Measurements from ENCODE around the gene ELL.
"Not testable (repeated sequence)": the region's sequence is repeated elsewhere in the genome, so short reads cannot be mapped to it uniquely, and the experiment has no call there.

ELL gene

DNA sequence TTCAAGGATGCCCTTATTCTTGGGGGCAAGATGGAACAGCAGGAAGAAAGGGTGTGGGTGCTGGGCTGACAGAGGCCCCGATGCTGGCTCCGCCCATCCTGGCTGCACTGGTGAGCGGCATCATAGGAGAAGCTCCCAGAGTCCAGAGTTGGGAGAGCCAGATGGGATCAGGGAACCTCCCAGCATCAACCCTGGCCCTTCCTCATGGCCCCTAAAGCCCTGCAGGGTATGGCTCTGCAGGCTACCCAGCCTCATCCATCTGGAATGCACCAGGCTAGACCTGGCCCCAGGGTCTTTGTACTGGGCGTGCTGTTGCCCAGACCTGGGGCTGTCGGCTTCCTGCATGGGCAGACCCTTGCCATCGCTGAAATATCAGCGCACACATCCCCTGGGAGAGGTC lies 7.9 kb upstream of the ELL start:
- DNase-seq = no peak

- DNase-seq = no peak
Observed at GRCh38 chr19:18526316-18526715, 4.4 kb upstream of the ELL start.

DNA sequence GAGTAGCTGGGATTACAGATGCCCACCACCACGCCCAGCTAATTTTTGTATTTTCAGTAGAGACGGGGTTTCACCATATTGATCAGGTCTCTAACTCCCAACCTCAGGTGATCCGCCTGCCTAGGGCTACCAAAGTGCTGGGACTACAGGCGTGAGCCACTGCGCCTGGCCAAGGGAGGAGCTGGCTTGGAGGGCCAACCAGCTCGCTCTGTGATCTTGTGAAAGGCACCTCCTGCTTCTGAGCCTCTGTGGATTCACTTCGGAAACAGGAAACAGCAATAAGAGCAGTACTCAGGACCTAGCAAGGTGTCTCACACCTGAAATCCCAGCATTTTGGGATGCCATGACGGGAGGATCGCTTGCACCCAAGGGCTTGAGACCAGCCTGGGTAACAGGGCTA lies 2.0 kb upstream of the ELL start:
- no peak for DNase-seq

GRCh38 chr19:18522862-18523440 lies 1.1 kb upstream of the ELL start:
- not testable (repeated sequence) for DNase-seq

GRCh38 chr19:18522124-18522861 lies 423 bp upstream of the ELL start:
- peak; percentile 100 for DNase-seq

- peak; percentile 54 for DNase-seq
Observed at GRCh38 chr19:18520848-18521691, 800 bp downstream of the ELL start.

DNA sequence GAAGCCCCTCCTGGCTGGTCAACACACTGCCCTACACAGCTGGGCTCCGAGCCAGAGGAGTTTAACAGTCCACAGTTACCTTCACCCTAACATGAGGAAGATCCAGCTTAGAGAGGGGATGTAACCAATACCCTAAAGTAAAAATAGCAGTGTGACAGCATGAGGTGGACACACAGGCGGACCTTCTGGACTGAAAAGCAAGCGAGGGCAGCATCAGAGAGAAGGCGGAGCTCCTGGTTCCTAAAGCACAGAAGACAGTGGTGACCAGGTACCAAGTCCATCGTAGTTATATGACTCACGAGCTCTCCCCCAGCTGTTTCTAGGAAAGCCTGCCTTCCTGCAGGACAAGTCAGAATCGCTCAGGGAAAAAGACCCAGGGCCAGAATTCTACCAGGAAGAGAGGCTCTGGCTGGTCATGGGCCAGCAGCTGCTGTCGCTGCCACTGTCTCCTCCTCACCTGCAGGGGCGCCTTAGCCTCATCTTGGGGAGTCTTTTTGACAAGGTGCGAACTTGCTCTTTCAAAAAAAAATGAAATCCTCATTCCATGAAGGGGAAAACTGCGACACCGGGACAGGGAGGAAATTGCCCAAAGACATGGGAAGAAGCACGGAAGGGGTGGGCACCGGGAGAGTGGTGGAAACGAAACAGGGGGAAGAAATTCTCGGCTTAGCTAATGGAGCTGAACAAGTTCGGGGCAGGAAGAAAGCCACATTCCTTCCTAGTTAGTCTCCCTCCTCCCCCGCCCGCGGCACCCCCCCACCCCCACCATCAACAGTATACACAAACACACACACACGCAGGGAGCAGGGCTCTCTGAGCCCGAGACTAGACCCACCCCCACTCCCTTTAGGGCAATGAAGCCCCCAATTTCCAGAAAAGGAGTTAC lies 1.7 kb downstream of the ELL start:
- peak; percentile 87 for DNase-seq

- no peak for DNase-seq
Observed at GRCh38 chr19:18518639-18519038, 3.2 kb downstream of the ELL start.

DNA sequence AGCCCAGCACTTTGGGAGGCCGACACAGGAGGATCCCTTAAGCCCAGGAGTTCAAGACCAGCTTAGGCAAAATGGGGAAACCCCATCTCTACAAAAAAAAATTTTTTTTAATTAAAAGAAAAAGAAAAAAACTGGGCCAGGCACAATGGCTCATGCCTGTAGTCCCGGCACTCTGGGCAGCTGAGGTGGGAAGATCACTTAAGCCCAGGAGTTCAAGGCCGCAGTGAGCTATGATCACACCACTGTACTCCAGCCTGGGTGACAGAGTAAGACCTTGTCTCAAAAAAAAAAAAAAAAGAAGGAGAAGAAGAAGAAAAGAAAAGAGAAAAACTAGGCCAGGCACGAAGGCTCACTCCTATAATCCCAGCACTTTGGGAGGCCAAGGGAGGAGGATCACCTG lies 4.3 kb downstream of the ELL start:
- no peak for DNase-seq

DNA sequence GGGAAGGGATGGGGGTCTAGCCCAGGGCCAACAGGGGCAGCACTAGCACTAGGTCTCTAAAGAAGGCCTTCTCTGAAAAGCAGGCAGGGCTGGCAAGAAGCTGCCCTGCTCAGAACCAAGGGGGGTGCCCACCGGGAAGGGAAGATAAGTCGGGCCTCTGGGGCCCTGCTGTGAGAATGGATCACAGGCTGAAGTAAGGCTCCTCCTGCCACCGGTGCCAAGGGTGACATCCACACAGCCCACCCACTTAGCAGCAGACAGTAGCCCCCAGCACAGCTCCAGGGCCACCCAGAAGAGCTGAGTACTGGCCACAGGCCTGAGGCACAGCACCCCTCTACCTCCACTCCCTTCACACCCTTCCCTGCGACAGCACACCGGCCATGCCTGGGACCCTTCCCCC lies 5.9 kb downstream of the ELL start:
- no peak for DNase-seq

- DNase-seq = no peak
Observed at GRCh38 chr19:18514800-18515682, 6.8 kb downstream of the ELL start.

GRCh38 chr19:18513868-18514267 lies 8.0 kb downstream of the ELL start:
- no peak for DNase-seq

- no peak for DNase-seq
Observed at GRCh38 chr19:18510216-18510615, 11.7 kb downstream of the ELL start.

GRCh38 chr19:18508585-18508984 lies 13.3 kb downstream of the ELL start:
- no peak for DNase-seq

DNA sequence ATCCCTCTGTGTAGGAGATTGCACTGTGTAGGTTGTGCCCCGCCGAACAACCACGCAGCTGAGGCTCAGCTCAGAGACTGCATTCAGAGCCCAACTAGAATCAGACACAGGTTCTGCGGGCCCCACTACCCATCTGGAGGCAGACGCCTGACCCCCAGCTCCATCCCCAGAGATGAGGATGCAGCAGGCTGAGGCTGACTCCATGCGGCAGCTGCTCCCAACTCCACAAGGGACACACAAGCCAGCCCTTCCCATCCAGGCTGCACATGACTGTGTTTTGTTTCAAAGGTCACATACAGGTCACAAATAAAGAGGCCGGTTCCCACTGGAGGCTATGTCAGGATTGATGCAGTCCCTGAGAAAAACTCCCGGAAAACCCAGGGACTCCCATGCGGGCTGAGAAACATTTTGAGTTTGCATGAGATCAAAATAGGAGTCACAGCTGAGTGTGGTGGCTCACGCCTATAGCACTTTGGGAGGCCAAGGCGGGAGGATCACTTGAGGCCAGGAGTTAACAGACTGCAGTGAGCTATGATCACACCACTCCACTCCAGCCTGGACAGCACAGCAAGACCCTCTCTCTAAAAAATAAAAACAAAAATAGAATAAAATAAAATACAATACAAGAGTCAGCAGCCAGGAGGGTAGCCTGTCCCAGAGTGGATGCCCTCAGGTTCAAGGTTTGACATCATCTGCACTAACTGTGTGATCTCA lies 14.0 kb downstream of the ELL start:
- no peak for DNase-seq

DNA sequence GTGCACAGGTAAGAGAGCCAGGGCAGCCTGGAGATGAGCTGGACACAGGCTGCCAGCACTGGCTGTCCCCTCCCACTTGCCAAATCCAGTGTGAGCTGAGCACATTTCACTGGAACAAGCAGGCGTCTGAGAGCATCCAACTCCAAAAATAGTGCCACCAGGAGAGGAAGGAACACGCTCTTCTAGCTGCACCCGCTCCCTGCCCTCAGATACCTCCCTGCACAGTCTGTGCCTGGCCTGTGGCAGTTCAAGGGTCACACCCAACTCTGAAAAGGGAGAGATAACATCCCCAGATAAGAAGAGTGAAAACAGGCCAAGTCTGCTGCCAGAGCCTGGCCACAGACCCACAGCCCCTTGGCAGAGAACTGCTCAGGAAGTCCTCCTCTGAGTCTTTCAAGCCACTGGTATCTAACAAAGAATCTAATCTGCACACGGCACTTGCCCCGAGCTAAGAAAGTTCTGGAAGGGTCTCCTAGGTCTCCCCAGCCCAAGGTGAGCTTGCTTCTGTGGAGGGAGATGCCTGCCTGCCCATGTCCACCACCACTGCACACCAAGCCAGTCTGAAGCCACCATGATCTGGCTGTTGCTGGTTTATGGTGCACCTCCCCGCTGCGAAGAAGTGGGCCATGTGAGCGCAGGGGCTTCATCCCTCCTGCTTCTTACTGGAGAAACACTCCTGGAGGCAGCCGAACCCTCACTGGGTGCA lies 14.7 kb downstream of the ELL start:
- DNase-seq = peak; percentile 89

DNA sequence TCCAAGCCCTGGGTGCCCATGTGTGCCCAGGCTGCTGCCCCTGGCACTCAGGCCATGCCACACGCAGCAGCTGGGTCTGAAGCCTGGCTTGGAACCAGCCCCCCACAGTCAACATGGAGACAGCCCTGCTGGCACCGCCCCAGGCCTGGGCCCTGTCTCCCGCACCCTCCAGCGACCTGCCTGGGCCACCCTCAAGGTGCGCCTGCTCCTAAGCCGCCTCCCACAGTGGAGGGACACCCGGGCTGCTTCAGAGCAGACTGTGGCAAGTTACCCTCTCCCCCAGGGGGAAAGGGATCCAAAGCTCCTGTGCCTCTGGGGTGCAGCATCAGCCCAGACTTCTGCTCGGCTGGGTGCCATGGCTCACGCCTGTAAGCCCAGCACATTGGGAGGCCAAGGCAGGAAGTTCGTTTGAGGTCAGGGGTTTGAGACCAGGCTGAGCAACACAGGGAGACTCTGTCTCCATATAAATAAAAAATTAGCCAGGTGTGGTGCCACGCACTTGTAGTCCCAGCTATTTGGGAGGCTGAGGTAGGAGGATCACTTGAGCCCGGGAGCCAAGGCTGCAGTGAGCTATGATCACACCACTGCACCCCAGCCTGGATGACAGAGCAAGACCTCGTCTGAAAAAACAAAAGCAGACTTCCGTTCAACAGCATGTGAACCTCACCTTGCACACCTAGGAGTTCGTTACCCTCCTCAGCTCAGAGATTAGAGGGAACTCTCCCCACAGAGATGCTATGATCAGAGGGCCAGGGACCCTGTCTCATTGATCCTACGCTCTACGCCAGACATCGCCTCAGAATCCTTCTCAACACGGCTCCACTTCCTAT lies 15.6 kb downstream of the ELL start:
- DNase-seq = peak; percentile 38

DNA sequence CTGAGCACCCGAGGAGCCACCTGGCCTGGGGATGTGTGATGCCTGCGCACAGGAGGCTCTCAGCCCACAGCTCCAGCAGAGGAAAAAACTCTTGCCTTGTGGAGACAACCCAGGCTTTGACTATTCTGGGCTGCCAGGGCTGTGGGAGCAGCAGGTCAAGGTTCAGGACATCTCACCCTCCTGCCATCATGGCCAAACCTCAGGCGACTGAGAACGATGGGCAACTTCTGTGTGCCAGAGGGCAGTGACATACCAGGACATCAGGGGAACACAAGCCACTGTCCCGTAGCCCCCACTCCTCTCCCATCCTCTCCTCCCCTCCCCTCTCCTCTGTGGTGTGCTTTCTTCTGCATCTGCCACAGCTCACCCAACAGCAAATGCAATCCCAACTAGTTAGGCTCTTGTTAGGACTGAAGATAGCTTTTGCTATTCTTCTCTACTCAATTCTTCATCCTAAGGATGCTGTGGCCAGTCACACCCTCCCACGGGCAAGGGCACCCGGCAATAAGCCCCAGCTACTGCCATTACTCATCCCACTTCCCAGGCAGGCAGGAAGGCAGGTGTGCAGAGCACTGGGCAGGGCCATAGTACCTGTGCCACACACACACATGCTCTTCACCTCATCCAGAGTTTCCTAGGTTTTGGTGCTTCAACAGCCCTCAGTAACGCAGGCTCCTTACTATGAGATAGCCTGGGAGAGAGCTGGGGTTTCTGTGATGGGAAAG lies 16.8 kb downstream of the ELL start:
- DNase-seq = no peak

Data from hematopoietic multipotent progenitor cell treated with erythropoietin and hydrocortisone succinate and interleukin-3 and kit ligand, for 4 days (in vitro differentiated cells).